Measurements from ENCODE around the gene GATAD2A.

GRCh38 chr19:19461306-19461670 is 55.8 kb downstream of the GATAD2A start:
- TF ChIP-seq POLR2A (IDR thresholded peaks at IDR 0.05; ENCODE audit: low read length) = no peak
- no peak for TF ChIP-seq GATA1 (IDR thresholded peaks at IDR 0.05; ENCODE audit: low read depth, low read length)
